Hair follicle dermal papilla cell (primary cell): ENCODE data around the gene SHE. TPM values are rescaled to one million over a fixed set of nuclear protein-coding genes. Genes with fewer than 3 reads are reported as not detected.

ENCODE experiments used
- total RNA-seq: library from RNA; depleted of rRNA; stranded (reverse); fragments of >200 nt; gene quantifications from 2 replicates; pipeline ENCODE4 v1.2.3, GENCODE V29; 2012

The SHE gene
- total RNA-seq, result 0.12 TPM in 1 of 2 replicates, not detected in the other

DNA sequence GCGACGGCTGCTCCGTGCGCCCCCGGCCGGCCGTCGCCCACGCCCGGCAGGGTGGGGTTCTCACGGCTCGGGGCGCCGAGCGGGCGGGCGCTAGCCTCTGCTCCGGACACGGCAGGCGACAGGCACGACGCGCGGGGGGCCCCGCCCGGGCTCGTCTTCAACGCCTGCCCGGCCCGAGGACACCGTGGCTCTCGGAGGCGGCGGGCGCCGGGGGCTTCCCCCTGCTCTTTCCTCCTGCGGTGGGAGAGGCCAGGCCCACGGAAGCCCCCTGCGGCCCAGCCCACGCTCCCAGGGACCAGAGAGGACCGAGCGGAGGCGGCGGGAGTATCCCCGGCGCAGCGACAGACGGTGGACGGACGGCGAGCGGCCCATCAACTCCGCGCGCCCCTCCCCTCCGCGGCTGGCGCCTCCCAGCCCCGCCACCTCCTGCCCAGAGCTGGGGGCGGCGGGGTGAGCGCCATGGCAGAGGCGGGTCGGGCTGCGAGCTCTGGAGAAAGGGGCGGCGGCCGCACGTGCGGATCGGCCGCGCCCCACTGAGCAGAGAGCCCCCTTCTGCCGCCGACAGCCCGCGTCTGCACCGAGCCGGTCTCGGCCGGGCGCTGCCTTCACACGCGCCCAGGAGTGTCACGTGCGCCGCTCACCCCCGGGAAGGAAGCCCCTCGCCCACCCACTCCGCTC, at the start of gene SHE, which contains the start of gene TDRD10:
TSS of gene SHE (minus strand) at position 347 of the 678 bp plus-strand sequence. CDS start 386 bp downstream, outside the sequence.
TSS of gene TDRD10 (plus strand) at position 154 of the 678 bp plus-strand sequence. CDS start 4,685 bp downstream, outside the sequence.

Other genes starting within 250 kb of the SHE start
- 108 and 112 TPM in 2 replicates for gene HAX1, start 229.8 kb downstream of the SHE start, total RNA-seq
- gene AQP10, start 181.3 kb downstream of the SHE start, total RNA-seq, result not detected in 2 replicates
- gene ATP8B2, start 176.9 kb downstream of the SHE start, total RNA-seq, result 283 and 305 TPM in 2 replicates
- gene IL6R, start 97.1 kb downstream of the SHE start, total RNA-seq, result 25.7 and 29.7 TPM in 2 replicates
- not detected in 2 replicates for gene TDRD10, start 193 bp downstream of the SHE start, total RNA-seq
- 28.4 and 30.0 TPM in 2 replicates for gene UBE2Q1, start 56.2 kb upstream of the SHE start, total RNA-seq
- gene CHRNB2, start 65.4 kb upstream of the SHE start, total RNA-seq, result under 0.01 and 0.16 TPM in 2 replicates
- gene ADAR, start 105.8 kb upstream of the SHE start, total RNA-seq, result 156 and 173 TPM in 2 replicates